Lung microvascular endothelial cell (primary cell): ENCODE results near the gene SHOX. TPM values are rescaled to one million over a fixed set of nuclear protein-coding genes. Genes with fewer than 3 reads are reported as not detected.
"Not testable (repeated sequence)": the region's sequence is repeated elsewhere in the genome, so short reads cannot be mapped to it uniquely, and the experiment has no call there.

Experiments used
- DNase-seq, 2 donors: peaks; one replicate each; pipeline versions ENCODE4 v3.0.0 to v3.0.0-alpha.2; 2010; ENCODE audit warnings: low read depth in 2 of 2
- total RNA-seq: library from RNA; depleted of rRNA; stranded (reverse); fragments of >200 nt; gene quantifications from 2 replicates; pipeline ENCODE4 v1.2.1, GENCODE V29; 2014

SHOX gene
- total RNA-seq, 1 donor from 2014 or later = not detected

- no peak for DNase-seq
Observed at GRCh38 chrX:636981-637659, 6.5 kb downstream of the SHOX start.

GRCh38 chrX:637660-638481 lies 7.3 kb downstream of the SHOX start:
- no peak for DNase-seq

DNA sequence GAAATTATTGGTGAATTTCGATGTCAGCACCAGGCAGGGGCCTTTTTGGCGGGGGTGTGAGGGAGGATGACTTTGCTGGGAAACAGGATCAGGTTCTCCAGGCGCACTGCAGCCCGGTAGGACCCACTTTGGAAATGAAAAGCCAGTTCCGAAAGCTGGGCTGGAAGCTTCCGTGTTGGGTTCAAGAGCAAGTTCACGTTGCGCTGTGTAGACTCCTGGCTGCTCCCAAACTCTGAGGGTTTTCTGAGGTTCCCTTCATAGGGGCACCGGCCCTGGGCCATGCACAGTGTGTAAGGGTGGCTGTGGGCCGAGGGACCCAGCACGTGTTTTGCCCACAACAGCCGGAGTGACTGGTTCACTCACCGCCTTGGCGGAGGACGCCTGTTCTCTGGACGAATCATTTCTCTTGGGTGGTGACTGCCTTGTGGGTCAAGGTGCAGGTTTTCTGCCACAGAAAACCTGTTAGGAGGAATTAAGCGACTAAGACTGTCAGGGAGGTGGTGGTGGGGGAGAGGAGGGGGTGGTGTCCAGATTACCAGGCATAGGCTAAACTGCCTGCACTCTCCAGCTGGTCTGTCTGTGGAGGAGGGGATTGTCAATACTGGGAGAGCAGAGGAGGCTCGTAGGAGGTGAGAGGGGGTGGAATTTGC lies 8.0 kb downstream of the SHOX start:
- DNase-seq = no peak

- no peak for DNase-seq
Observed at GRCh38 chrX:639151-639550, 8.6 kb downstream of the SHOX start.

- no peak for DNase-seq
Observed at GRCh38 chrX:640641-641040, 10.1 kb downstream of the SHOX start.

DNA sequence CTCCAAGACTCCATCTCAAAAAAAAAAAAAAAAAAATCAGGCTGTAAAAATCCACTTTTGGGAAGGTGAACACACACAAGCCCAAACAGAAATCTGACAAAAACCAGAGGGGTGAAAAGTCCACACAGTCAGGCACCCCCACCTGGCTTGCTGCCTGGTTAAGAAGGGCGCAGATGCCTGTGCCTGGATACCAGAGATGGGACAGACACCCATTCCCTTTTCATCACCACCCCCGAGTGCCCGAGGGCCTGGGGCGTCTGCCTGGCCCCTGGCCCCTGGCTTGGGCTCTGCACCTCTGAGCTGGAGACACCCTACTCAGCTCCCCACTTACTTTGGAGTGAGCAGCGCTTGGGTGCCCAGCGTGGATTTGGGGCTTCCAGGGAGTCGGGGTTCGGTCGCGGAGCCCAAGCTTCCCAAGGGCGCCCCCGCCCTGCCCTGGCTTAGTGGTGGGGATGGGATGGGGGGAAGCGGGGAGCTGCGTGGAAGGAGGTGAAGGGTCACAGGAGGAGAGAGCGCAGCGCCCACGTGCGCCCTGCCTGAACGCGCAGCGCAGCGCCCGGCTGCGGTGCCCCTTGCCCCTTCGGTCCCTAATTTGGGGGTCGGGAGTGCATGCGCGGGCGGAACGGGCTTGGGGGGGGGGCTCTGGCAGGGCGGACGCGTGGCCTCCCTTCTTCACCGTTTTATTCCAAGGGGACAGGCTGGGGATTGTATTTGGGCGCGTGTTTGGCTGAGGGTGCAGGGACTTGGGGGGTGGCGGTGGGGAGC lies 11.3 kb downstream of the SHOX start:
- DNase-seq = no peak

DNA sequence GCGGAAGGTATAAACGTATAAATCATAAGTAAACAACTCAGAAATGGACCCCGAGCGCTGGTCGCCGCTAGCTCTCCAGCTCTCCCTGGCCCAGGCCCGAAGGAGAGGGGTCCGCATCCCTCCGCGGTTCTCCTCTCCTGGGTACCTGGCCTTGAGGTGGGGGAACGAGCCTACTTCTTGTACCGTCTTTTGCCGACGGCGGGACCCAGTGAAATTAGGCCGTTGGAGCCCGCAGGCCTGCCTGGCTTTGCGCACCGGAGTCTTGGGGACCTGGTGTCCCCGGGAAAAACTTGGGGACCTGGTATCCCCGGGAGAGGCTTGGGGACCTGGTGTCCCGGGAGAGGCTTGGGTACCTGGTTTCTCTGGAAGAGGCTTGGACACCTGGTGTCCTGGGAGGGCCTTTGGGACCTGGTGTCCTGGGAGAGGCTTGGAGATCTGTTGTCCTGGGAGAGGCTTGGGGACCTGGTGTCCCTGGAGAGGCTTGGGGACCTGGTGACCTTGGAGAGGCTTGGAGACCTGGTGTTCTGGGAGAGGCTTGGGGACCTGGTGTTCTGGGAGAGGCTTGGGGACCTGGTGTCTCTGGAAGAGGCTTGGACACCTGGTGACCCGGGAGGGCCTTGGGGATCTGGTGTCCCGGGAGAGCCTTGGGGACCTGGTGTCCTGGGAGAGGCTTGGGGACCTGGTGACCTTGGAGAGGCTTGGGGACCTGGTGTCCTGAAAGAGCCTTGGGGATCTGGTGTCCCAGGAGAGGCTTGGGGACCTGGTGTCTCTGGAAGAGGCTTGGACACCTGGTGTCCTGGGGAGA lies 12.0 kb downstream of the SHOX start:
- no peak for DNase-seq

DNA sequence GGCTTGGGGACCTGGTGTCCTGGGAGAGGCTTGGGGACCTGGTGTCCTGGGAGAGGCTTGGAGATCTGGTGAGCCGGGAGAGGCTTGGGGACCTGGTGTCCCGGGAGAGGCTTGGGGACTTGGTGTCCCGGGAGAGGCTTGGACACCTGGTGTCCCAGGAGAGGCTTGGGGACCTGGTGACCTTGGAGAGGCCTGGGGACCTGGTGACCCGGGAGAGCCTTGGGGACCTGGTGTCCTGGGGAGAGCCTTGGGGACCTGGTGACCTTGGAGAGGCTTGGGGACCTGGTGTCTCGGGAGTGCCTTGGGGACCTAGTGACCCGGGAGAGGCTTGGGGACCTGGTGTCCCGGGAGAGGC lies 12.6 kb downstream of the SHOX start:
- no peak for DNase-seq

DNA sequence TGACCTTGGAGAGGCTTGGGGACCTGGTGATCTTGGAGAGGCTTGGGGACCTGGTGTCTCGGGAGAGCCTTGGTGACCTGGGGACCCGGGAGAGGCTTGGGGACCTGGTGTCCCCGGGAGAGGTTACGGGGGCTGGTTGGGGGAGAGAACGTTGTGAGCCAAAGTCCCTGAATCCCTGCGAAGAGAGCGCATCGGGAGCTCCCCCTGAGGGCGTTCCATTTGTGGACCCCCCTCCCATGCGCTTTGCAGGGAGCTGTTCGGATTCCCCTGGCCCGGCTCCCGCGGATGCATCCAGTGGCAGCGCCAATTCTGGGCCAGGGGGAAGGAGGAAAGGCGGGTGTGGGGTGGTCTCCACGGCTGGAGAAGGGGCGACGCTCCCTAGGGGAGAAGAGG lies 13.3 kb downstream of the SHOX start:
- DNase-seq = no peak

- DNase-seq = no peak
Observed at GRCh38 chrX:644304-645281, 14.0 kb downstream of the SHOX start.

DNA sequence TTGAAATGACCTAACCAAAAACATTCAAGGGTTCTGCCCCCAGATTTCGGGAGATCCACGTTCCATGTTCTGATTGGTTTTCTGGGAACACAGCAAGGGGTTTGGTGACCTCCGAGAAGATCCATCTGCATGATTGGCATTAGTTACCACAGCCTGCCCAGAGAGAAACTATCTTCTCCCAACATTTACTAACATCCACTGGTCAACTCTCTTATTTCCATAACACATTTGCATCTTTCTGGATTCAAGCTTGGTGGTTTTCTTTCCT lies 15.6 kb downstream of the SHOX start:
- DNase-seq = no peak

DNA sequence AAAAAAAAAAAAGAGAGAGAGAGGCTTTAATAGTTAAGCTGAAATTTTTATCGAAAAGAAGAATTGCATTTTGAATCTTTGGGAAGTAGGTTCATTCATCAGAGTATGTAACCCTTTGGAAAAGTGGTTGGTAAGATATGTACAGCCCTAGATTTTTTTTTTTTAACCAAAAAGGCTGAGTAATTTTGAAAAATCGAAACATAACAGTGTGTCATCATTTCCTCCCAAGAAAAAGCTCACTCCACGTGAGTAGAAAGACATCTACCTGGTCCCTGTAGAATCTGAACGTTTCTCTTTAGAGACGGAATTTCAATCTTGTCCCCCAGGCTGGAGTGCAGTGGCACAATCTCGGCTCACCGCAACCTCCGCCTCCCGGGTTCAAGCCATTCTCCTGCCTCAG lies 16.2 kb downstream of the SHOX start:
- DNase-seq = no peak

GRCh38 chrX:649166-649565 lies 18.6 kb downstream of the SHOX start:
- DNase-seq = no peak

DNA sequence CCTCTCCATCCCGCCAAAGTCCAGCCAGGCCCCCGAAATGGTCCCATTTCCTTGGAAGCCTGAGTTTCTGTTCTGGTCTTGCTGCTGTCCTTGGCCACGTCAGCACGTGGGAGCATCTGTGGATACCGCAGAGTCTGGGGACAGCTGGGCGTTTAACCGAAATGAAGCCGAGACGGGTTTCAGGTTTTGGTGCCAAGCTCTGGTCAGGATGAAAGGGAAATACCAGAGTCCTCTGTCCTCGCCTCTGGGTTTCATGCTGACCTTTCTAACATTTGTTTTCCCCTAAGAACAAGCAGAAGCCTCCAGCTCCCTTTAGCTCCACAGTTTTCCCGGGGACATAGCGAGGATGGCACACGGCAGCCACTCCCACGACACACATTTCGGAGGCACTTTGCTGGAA lies 19.7 kb downstream of the SHOX start:
- no peak for DNase-seq

GRCh38 chrX:650811-651210 lies 20.2 kb downstream of the SHOX start:
- DNase-seq = no peak

DNA sequence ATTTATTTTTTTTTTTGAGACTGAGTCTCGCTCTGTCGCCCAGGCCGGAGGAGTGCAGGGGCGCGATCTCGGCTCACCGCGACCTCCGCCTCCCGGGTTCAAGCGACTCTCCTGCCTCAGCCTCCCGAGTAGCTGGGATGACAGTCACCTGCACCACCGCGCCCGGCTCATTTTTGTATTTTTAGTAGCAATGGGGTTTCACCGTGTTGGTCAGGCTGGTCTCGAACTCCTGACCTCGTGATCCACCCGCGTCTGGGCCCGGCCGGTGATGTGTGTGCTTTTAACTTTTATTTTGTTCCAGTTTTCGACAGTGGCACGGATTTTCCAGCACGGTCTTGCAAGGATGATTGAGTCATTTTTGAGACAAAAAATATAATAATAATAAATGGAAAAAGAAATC lies 21.3 kb downstream of the SHOX start:
- not testable (repeated sequence) for DNase-seq

DNA sequence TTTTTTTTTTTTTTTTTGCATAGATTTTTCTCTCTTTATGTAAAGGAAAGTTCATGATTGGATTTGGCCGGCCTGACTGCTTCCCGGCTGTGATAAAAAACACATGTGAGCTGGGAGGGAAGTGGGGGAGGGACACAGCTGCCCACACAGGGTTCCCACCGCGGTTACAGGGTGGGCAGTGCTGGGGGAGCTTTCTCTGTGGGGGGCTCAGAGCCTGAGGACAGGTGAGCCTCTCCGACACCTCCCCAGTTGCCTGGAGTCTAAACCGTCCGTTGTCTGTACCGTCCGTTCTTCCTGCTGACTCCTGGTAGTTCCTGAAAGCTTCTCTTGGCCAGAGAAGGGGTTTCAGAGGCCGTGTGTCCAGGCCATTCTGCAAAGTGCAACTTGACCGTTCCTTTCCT lies 21.8 kb downstream of the SHOX start:
- DNase-seq = no peak

- DNase-seq = no peak
Observed at GRCh38 chrX:653306-653705, 22.7 kb downstream of the SHOX start.

GRCh38 chrX:661154-661553 lies 30.6 kb downstream of the SHOX start:
- DNase-seq = no peak

DNA sequence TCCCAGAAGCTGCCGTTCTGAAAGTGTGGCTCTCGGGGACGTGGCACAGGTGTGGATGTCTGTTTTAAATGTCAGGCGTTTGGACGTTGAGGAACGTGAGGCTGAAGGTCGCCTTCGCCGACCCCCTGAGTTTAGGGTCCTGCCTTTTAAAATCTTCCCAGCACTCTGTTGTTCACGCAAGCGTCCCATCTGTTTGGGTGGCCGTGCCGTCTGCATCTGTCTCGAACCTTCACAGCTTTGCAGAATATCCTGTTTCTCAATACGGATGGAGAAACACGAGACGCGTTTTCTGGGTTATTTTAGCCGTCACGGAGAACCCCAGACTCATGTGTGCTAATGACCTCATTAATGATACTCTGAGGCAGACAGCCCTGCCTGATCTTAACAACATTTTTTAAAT lies 31.5 kb downstream of the SHOX start:
- DNase-seq = no peak
